ENCODE measurements around the gene DENND1A.

The DENND1A gene

GRCh38 chr9:123514766-123515165, 415.2 kb downstream of the DENND1A start:
- DNase-seq: no peak

DNA sequence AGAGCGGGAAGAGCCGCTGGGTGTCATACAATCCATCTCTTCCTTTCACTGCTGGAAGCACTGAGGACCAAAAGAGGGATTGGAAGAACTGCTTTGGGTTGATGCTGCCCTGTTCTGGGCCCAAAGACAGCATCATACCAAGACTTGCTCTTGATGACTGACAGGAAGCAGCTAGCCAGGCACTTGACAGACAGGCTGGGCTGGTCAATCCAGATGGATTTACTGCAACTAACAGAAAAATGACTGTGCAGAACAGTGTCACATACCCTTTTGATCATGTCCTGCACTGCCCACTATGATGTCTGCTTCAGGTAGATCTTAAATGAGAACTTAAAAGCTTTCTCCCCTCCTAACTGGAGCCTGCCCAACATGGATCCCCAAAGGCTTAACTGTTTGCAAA, 416.4 kb downstream of the DENND1A start:
- DNase-seq: no peak

- DNase-seq: no peak
Observed at GRCh38 chr9:123511326-123512277, 418.3 kb downstream of the DENND1A start.

DNA sequence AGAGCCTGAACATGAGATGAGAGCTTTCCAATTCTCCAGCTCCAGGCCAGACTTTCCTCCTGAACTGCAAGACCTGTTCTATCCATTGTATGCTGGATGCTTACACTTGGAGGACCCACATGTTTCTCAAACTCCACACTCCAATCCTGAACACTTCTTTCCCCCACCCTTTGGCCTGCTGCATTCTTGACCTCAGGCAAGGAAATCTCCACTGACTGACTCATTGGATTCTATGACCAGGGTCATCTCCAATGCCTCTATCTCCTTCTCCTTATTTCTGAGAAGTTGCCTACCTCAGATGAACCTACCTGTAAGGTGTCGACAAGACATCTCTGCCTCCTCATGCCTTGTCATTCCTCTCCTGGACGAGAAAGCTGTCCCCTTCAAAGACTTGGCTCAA, 420.3 kb downstream of the DENND1A start:
- no peak for DNase-seq

- DNase-seq: no peak
Observed at GRCh38 chr9:123508048-123508447, 421.9 kb downstream of the DENND1A start.

DNA sequence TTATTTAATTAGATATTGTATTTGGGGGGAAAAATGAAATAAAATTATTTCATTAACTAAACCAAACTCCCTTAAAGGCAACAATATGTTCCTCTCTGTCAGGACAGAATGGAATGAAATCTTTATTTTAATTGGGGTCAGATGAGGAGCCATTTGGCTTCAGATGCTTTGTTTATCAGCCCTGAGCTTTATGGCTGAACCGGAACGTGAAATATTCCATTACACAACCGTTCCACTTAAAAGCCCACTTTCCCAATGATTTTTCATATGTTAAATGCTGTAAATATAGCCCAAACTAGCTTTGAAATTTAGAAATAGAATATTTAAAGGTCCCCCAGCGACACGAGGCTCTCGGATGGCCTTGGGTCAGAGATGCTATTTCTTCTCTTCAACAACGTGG, 424.4 kb downstream of the DENND1A start:
- no peak for DNase-seq

DNA sequence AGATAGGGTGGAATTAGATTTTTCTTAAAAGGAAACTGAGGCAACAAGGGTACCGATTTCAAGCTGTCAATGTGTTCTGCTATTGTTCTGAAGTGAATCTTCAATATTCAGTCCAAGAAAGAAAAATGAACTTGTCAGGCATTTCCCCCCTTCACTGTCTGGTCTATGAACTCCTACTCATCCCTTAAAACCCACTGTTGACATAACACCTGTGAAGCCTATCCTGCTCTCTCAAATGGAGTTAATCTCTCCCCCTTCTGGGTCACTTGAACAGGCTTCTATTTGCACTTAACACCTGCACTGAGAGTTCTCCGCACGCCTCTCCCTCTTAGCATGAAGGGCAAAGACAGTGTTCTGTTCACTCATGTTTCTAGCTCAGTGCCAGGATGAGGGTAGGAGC, 429.6 kb downstream of the DENND1A start:
- DNase-seq: no peak

- no peak for DNase-seq
Observed at GRCh38 chr9:123497830-123498229, 432.1 kb downstream of the DENND1A start.

DNA sequence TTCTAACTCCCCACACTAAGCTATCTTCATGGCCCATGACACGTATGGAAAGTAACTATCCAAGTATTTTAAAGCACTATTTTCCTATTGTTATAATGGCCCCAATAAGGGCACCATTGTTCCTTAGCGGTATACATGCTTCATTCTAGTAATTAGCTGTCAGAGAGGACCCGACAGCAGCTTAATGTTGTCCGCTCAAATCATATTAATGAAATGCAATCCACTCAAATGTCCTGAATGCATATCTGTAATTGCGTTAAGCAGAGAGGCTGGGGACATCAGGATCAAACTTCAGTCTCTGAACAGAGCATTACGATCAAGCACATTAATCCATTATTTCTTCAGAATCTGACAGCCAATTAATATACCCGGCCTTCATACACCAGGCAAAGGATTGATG, 434.2 kb downstream of the DENND1A start:
- no peak for DNase-seq

DNA sequence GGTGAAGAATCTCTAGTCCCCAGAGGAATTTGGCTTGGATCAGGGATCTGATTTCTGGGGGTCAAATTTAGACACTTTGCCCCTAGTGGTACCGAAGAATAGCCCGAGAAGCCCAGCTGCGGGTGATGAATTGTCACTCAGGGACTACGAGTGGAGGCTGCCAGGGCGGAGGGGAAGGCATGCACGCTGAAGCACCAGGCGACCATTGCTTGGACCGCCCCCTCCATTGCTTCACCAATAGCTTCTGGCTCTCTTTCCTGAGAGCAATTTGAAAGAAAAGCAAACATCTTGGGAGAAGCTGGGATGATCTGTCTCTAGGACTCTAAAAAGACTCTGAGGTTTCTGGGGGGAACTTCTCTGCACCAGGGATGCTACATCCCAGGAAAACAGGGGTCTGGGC, 436.3 kb downstream of the DENND1A start:
- no peak for DNase-seq

- DNase-seq: no peak
Observed at GRCh38 chr9:123490688-123491087, 439.2 kb downstream of the DENND1A start.

- DNase-seq: no peak
Observed at GRCh38 chr9:123488722-123489321, 441.1 kb downstream of the DENND1A start.

- DNase-seq: no peak
Observed at GRCh38 chr9:123487944-123488548, 441.9 kb downstream of the DENND1A start.

DNA sequence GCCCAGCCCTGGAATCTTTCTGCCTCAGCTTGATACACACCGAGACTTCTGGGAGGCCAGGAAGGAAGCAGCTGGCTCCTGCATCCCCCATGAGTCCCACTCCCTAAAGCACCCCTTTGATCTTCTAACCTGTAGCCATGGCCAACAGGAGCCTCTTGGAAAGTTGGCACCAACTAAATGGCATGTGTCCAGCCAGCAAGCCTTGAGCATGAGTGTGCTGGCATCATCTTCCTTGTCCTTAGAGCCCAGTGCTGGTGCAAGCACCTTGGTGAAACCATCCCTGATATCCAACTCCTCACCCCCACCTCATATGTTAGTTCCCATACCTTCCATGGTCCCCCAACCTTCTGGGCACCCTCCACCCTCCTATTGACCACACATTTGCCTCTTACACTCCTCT, 443.5 kb downstream of the DENND1A start:
- DNase-seq: no peak

GRCh38 chr9:123485216-123485615, 444.7 kb downstream of the DENND1A start:
- no peak for DNase-seq

GRCh38 chr9:123484130-123484529, 445.8 kb downstream of the DENND1A start:
- no peak for DNase-seq

DNA sequence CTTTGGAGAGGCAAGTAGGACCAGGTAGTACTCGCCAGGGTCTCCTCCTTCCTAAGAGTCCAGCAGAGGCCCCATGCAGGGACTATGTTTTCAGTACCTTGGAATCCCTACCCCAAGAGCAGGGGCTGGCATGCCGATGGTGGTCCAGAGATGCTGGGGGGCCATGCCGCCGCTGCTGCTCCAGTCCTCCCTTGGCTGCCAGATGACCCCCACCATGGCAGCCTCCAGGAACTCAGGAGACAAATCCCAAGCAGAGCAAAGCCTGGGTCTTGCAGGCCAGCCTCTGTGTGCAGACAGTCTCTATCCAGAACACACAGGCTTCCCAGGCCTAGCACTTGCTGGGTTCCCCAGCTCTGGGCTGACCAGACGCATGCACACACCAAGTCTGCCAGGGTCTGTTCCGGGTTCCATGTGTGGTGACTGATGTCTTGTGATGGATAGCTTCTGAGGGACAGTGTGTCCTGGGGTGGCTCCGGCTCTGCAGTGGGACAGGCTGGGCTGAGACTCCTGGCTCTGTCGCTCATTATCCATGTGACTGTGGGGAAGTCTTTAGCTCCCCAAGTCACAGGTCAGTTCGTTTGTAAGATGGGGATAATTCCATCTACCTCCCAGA, 446.6 kb downstream of the DENND1A start:
- DNase-seq: no peak

DNA sequence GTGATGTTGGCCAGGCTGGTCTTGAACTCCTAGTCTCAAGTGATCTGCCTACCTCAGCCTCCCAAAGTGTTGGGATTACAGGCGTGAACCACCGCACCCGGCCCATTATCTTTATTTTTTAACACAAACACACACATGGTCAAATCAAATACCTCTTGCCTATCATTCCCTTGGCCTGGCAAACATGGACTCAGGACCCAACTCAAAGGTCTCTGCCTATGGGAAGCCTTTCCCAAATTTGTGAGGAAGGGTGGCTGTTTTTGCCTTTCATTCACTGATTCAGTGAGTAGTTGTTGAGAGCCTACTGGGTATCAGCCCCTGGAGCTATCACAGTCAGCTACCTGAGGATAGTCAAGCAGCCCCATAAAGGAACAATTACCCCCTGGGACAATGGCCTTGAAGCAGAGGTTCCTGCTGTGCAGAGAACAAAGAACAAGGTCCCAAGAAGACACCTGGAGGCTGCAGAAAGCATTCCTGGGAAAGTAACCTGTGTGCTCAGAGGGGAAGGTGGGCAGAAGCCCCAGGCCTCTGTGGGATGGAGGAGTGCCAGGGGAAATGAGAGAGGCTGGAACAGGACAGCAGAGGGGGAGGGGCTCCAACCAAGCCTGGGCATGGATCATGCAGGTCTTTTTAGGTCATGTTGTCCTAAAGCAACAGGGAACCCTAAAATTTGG, 447.5 kb downstream of the DENND1A start:
- no peak for DNase-seq

DNA sequence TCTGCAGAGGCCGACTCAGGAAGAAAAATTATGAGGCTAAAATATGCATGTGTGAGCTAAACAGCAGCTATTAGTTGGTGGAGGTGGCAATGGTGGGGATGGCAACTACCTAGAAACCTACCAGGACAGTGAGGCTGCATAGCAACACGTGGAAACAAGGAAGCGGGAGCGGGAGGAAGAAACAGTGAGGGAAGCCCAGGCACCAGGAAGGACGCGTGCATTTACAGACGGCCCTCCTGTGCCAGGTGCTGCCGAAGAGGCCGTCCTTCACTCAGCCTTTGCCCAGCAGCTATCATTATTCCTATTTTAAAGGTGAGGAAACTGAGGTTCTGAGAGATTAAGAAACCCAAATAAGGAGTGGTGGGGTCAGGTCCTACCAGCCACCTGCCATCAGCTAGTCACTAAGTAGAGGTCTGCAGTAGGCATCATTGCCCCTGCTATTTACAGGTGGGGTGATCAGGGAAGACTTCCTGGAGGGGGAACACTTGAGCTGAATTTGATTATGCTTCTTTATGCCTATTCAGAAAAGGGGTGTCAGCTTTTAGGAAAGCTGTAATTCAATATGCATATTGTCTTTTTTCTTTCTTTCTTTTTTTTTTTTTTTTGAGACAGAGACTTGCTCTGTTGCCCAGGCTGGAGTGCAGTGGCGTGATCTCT, 448.6 kb downstream of the DENND1A start:
- DNase-seq: no peak

DNA sequence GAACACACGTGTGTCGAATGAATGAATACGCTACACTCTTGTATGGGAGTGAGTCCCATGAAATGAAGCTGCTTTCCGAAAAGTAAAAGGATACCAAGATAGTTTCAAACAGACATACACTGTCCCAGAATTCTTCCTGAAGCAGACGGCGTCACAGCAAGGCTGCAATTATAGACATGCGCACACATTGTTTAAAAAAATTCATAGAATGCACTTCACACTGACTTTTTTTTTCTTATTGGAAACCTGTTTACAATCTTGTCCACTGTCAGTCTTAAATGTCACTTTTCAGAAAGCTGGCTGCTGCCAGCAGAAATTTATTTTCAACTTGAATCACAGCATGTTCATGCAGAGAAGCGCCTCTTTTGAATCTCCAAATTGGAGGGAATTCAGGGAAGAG, 449.1 kb downstream of the DENND1A start:
- DNase-seq: no peak

DNA sequence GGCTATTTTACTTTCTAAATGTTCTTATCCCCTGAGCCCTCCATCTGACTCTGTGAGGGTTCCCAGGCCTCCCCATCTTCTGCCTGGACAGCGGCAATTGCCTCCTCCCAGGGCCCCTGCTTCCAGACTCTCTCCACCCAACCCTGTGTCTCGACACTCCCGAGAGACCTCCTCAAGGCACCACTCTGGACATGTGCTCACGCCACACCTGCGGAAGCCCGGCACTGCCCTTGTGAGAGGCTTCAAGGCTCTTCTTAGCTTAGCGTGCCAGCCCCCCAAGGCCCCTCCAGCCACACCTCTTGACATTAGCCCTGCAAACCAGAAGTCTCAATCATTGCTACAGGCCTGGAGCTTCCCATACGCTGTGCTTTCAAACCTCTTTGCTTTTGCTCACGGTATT, 449.8 kb downstream of the DENND1A start:
- DNase-seq: no peak

- DNase-seq: no peak
Observed at GRCh38 chr9:123478967-123479602, 450.8 kb downstream of the DENND1A start.
